Keratinocyte (primary cell): ENCODE results near the gene CFAP20. TPM values are rescaled to one million over a fixed set of nuclear protein-coding genes. Genes with fewer than 3 reads are reported as not detected.
"Not testable (repeated sequence)": the region's sequence is repeated elsewhere in the genome, so short reads cannot be mapped to it uniquely, and the experiment has no call there.

Source experiments
- DNase-seq: peaks from one replicate; pipeline ENCODE4 v3.0.0-alpha.2; 2011; ENCODE audit warnings: low read depth, missing footprints, low spot score
- FAIRE-seq: peaks from 2 replicates; lab custom pipeline; 2011; peaks lifted over from hg19 to GRCh38; lab: Jason Lieb, UNC
- H2AFZ ChIP-seq: 2 replicates; pipeline ENCODE4 v1.6.0; 2012; ENCODE audit warnings: low read length, control low read depth, inconsistent platforms; ENCODE audit not compliant: control insufficient read depth
- H3K27ac ChIP-seq: 2 replicates; pipeline ENCODE4 v1.5.1; 2011; ENCODE audit warnings: low read length; ENCODE audit not compliant: control insufficient read depth, insufficient read depth
- H3K27me3 ChIP-seq: 3 replicates; pipeline ENCODE4 v1.6.0; 2011; ENCODE audit warnings: low read length; ENCODE audit not compliant: control insufficient read depth, insufficient read depth; ENCODE audit errors: extremely low read depth
- H3K36me3 ChIP-seq, 2 experiments: 2 replicates in 1 of 2; 3 replicates in 1 of 2; pipeline ENCODE4 v1.5.1; 2011; ENCODE audit warnings: low read length in 2 of 2, mild to moderate bottlenecking in 1 of 2; ENCODE audit not compliant: control insufficient read depth in 2 of 2, insufficient read depth in 2 of 2; ENCODE audit errors: extremely low read depth in 1 of 2
- H3K4me1 ChIP-seq: 3 replicates; pipeline ENCODE4 v1.5.1; 2011; ENCODE audit warnings: low read length; ENCODE audit not compliant: control insufficient read depth, insufficient read depth; ENCODE audit errors: extremely low read depth
- H3K4me2 ChIP-seq: 3 replicates; pipeline ENCODE4 v1.6.0; 2011; ENCODE audit warnings: low read depth, low read length; ENCODE audit not compliant: control insufficient read depth, insufficient read depth; ENCODE audit errors: extremely low read depth
- H3K4me3 ChIP-seq, 3 experiments: fragments of 200-600 bp in 1 of 3; sonication (generic) in 1 of 3; 2 replicates in 2 of 3; 3 replicates in 1 of 3; pipeline ENCODE4 v1.5.1; 2011 to 2016; ENCODE audit warnings: low read length in 3 of 3, mild to moderate bottlenecking in 3 of 3, control low read depth in 2 of 3, inconsistent platforms in 1 of 3, low read depth in 1 of 3, mixed read lengths in 1 of 3, mixed run types in 1 of 3, moderate library complexity in 1 of 3; ENCODE audit not compliant: control insufficient read depth in 2 of 3, insufficient read depth in 2 of 3; ENCODE audit errors: extremely low read depth in 1 of 3
- H3K79me2 ChIP-seq: 2 replicates; pipeline ENCODE4 v1.6.0; 2012; ENCODE audit warnings: low read length; ENCODE audit not compliant: control insufficient read depth, insufficient read depth
- H3K9ac ChIP-seq: 3 replicates; pipeline ENCODE4 v1.6.0; 2011; ENCODE audit warnings: low read length; ENCODE audit not compliant: control insufficient read depth, insufficient read depth; ENCODE audit errors: extremely low read depth
- H3K9me1 ChIP-seq: 3 replicates; pipeline ENCODE4 v1.6.0; 2011; ENCODE audit warnings: low read length; ENCODE audit not compliant: control insufficient read depth, insufficient read depth; ENCODE audit errors: extremely low read depth
- H3K9me3 ChIP-seq: 2 replicates; pipeline ENCODE4 v1.5.1; 2012; ENCODE audit warnings: low read depth, low read length; ENCODE audit not compliant: control insufficient read depth
- H4K20me1 ChIP-seq: 3 replicates; pipeline ENCODE4 v1.6.0; 2011; ENCODE audit warnings: low read length; ENCODE audit not compliant: control insufficient read depth, insufficient read depth; ENCODE audit errors: extremely low read depth
- CTCF ChIP-seq, 3 experiments: IDR thresholded peaks in 1 of 3; conservative IDR thresholded peaks in 1 of 3; optimal IDR thresholded peaks in 1 of 3; 2 replicates in 2 of 3; 3 replicates in 1 of 3; pipeline versions ENCODE3 to v1.5.1; 2011; ENCODE audit warnings: low read length in 3 of 3, mild to moderate bottlenecking in 3 of 3, moderate library complexity in 2 of 3, control low read depth in 1 of 3, inconsistent platforms in 1 of 3; ENCODE audit not compliant: insufficient read depth in 2 of 3; ENCODE audit errors: extremely low read depth in 1 of 3
- EZH2 ChIP-seq: IDR thresholded peaks from one replicate; pipeline ENCODE4 v1.6.1; 2012; ENCODE audit warnings: inconsistent platforms, mild to moderate bottlenecking, low read length, moderate library complexity
- dilution Hi-C: fragments of 300-500 bp; cut with MboI; formaldehyde crosslinking; loops from one replicate; pipeline ENCODE4 v1.7.0; 2020; ENCODE audit warnings: low sequenced_read_pairs; ENCODE audit not compliant: extremely low pct_ligation_motif_present
- polyA plus RNA-seq, 5 experiments: library from polyadenylated mRNA; depleted of rRNA in 3 of 5; stranded (reverse) in 3 of 5; stranded (forward) in 1 of 5; unstranded in 1 of 5; fragments of >200 nt; gene quantifications; 1 replicate in 1 of 5; 2 replicates in 3 of 5; 3 replicates in 1 of 5; pipeline versions ENCODE4 v1.2.1 to v1.2.3, GENCODE V29; 2011 to 2012; ENCODE audit warnings: missing spikeins in 2 of 5, low read depth in 1 of 5, low replicate concordance in 1 of 5

The CFAP20 gene
- polyA plus RNA-seq, 1 donor (not counting 4 experiments of a cell fraction or from before 2014, with no cell fraction given) = 52.0 TPM

- no peaks in the 10 kb centered on the region for H3K36me3 ChIP-seq
- FAIRE-seq (no peak), DNase-seq (no peak)
- TF ChIP-seq EZH2 (no peak), CTCF (optimal IDR thresholded peaks at IDR 0.05 in 1 of 3, IDR thresholded peaks at IDR 0.05 in 1 of 3, conservative IDR thresholded peaks at IDR 0.05 in 1 of 3; ENCODE audit: extremely low read depth in 1 of 3, insufficient read depth in 2 of 3, low read length in 3 of 3) (no peak)
- H3K4me3 ChIP-seq = no peak overlapping the region
- H3K9ac ChIP-seq = no peak overlapping the region
- peaks cover 4% of the 10 kb centered on the region for H3K27me3 ChIP-seq
- H3K9me1 ChIP-seq = no peaks in the 10 kb centered on the region
- no peak overlapping the region for H3K27ac ChIP-seq
- H3K4me1 ChIP-seq = peaks cover 12% of the 10 kb centered on the region
- H2AFZ ChIP-seq = no peak overlapping the region
- no peaks in the 10 kb centered on the region for H3K79me2 ChIP-seq
- dilution Hi-C loops = no loop called here
- H3K4me2 ChIP-seq = no peak overlapping the region
- no peaks in the 10 kb centered on the region for H4K20me1 ChIP-seq
- H3K9me3 ChIP-seq = no peaks in the 10 kb centered on the region
These were observed 32.9 kb downstream of the CFAP20 start for GRCh38 chr16:58096249-58096648.

- H2AFZ ChIP-seq, H3K4me2 ChIP-seq, DNase-seq, H3K79me2 ChIP-seq, dilution Hi-C loops, FAIRE-seq, H3K36me3 ChIP-seq, H3K9me1 ChIP-seq, H3K9me3 ChIP-seq, H3K4me3 ChIP-seq, H3K9ac ChIP-seq, H4K20me1 ChIP-seq, H3K27me3 ChIP-seq, H3K27ac ChIP-seq: not testable (repeated sequence)
- H3K4me1 ChIP-seq = peaks cover 12% of the 10 kb centered on the region
These were observed 33.6 kb downstream of the CFAP20 start for GRCh38 chr16:58095575-58095960.
